ENCODE measurements around the gene COPG1. TPM values are rescaled to one million over a fixed set of nuclear protein-coding genes. Genes with fewer than 3 reads are reported as not detected.
A peak's percentile ranks its signal among the peaks of the same experiment; 100 is the strongest.

Gene COPG1
- total and polyA plus RNA-seq, 2 of the 13 experiments (the other 11 are each of a cell fraction or from before 2014, with no cell fraction given): 98.6 to 166 TPM

DNA sequence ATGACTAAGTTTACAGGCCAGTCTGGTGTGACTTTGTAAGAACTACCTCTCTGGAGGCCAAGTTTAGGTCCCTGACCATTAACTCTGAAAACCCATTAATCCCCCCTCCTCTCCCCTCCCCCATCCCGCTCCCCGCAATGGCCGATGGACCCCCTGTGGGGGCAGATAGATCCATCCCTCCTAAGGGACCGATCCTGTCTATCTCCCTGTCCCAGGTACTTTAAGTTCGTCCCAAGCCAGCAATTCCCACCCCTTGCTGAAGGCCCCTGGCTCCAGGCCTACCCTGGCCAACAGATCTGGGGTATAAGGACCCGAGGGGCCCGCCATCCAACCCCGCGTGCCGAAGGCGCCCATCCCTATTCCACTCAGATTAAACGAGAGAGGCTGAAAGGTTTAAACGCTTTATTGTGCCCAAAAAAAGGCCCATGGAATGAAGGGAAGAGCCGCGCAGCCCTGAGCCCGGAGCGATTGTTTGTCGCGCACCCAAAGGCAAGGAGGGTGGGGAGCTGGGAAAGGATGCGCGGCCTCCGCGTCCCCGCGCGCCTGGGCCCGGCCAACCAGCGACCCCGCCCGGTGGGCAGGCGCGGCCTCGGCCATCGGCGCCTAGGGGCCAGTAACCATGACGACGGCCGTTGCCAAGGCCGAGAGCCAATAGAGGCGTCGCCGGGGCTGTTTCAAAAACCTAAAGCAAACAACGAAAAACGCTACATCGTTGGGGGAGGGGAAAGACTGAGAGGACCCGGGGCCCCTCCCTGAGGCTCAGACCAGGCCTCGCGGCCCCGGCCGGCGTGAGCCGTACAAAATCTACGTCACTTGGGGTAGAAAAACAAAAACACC lies 65.2 kb downstream of the COPG1 start (continued):
- no peak for TF ChIP-seq PRDM15 (CRISPR knock-in tag; IDR thresholded peaks at IDR 0.05)
- TF ChIP-seq SPEN (CRISPR knock-in tag; IDR thresholded peaks at IDR 0.05; ENCODE audit: low read depth): 0 out of 2 replicates have a peak, but pooled peaks have one; percentile 54
- TF ChIP-seq, protein P1, sequence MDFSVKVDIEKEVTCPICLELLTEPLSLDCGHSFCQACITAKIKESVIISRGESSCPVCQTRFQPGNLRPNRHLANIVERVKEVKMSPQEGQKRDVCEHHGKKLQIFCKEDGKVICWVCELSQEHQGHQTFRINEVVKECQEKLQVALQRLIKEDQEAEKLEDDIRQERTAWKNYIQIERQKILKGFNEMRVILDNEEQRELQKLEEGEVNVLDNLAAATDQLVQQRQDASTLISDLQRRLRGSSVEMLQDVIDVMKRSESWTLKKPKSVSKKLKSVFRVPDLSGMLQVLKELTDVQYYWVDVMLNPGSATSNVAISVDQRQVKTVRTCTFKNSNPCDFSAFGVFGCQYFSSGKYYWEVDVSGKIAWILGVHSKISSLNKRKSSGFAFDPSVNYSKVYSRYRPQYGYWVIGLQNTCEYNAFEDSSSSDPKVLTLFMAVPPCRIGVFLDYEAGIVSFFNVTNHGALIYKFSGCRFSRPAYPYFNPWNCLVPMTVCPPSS (IDR thresholded peaks at IDR 0.05): no peak
- no peak for TF ChIP-seq ZNF253 (CRISPR knock-in tag; IDR thresholded peaks at IDR 0.05; ENCODE audit: borderline replicate concordance)
- no peak for TF ChIP-seq HOXD1 (CRISPR knock-in tag; IDR thresholded peaks at IDR 0.05)
- no peak for TF ChIP-seq AGO1 (IDR thresholded peaks at IDR 0.05; ENCODE audit: low read depth, low read length, poor library complexity, severe bottlenecking)
- peak; percentile 34; the same call in 1 of the 2 replicates for TF ChIP-seq GABPB1 (CRISPR knock-in tag; IDR thresholded peaks at IDR 0.05)
- TF ChIP-seq ZNF101 (CRISPR knock-in tag; IDR thresholded peaks at IDR 0.05; ENCODE audit: borderline replicate concordance, low read depth): 0 out of 2 replicates have a peak, but pooled peaks have one; percentile 15
- TF ChIP-seq RFXANK (CRISPR knock-in tag; IDR thresholded peaks at IDR 0.05): peak; percentile 97
- TF ChIP-seq ZFP36 (IDR thresholded peaks at IDR 0.05; ENCODE audit: borderline replicate concordance, low read depth, low read length, partially characterized antibody): no peak
- no peak for TF ChIP-seq ZNF296 (CRISPR knock-in tag; conservative IDR thresholded peaks at IDR 0.05)
- 0 out of 2 replicates have a peak, but pooled peaks have one; percentile 48 for TF ChIP-seq ZFAT (CRISPR knock-in tag; conservative IDR thresholded peaks at IDR 0.05)
- TF ChIP-seq STAG1 (CRISPR knock-in tag; IDR thresholded peaks at IDR 0.05): peak; percentile 32; the same call in 1 of the 2 replicates
- TF ChIP-seq, protein P2, sequence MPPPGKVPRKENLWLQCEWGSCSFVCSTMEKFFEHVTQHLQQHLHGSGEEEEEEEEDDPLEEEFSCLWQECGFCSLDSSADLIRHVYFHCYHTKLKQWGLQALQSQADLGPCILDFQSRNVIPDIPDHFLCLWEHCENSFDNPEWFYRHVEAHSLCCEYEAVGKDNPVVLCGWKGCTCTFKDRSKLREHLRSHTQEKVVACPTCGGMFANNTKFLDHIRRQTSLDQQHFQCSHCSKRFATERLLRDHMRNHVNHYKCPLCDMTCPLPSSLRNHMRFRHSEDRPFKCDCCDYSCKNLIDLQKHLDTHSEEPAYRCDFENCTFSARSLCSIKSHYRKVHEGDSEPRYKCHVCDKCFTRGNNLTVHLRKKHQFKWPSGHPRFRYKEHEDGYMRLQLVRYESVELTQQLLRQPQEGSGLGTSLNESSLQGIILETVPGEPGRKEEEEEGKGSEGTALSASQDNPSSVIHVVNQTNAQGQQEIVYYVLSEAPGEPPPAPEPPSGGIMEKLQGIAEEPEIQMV (CRISPR knock-in tag; IDR thresholded peaks at IDR 0.05; ENCODE audit: low read depth): peak; percentile 94
- TF ChIP-seq HNF4A (CRISPR knock-in tag; IDR thresholded peaks at IDR 0.05): no peak
- TF ChIP-seq, protein P3, sequence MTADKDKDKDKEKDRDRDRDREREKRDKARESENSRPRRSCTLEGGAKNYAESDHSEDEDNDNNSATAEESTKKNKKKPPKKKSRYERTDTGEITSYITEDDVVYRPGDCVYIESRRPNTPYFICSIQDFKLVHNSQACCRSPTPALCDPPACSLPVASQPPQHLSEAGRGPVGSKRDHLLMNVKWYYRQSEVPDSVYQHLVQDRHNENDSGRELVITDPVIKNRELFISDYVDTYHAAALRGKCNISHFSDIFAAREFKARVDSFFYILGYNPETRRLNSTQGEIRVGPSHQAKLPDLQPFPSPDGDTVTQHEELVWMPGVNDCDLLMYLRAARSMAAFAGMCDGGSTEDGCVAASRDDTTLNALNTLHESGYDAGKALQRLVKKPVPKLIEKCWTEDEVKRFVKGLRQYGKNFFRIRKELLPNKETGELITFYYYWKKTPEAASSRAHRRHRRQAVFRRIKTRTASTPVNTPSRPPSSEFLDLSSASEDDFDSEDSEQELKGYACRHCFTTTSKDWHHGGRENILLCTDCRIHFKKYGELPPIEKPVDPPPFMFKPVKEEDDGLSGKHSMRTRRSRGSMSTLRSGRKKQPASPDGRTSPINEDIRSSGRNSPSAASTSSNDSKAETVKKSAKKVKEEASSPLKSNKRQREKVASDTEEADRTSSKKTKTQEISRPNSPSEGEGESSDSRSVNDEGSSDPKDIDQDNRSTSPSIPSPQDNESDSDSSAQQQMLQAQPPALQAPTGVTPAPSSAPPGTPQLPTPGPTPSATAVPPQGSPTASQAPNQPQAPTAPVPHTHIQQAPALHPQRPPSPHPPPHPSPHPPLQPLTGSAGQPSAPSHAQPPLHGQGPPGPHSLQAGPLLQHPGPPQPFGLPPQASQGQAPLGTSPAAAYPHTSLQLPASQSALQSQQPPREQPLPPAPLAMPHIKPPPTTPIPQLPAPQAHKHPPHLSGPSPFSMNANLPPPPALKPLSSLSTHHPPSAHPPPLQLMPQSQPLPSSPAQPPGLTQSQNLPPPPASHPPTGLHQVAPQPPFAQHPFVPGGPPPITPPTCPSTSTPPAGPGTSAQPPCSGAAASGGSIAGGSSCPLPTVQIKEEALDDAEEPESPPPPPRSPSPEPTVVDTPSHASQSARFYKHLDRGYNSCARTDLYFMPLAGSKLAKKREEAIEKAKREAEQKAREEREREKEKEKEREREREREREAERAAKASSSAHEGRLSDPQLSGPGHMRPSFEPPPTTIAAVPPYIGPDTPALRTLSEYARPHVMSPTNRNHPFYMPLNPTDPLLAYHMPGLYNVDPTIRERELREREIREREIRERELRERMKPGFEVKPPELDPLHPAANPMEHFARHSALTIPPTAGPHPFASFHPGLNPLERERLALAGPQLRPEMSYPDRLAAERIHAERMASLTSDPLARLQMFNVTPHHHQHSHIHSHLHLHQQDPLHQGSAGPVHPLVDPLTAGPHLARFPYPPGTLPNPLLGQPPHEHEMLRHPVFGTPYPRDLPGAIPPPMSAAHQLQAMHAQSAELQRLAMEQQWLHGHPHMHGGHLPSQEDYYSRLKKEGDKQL (CRISPR knock-in tag; IDR thresholded peaks at IDR 0.05; ENCODE audit: low read depth): no peak; the same call in 1 of the 2 replicates
